Esophagus squamous epithelium (tissue), 5 donors: ENCODE results near the gene ITGA7. TPM values are rescaled to one million over a fixed set of nuclear protein-coding genes. Genes with fewer than 3 reads are reported as not detected.

Experiments
- DNase-seq: peaks from one replicate; lab custom pipeline; 2025; lab: John Stamatoyannopoulos, UW
- H3K27ac ChIP-seq, 4 donors: fragments of 200-600 bp; sonication (generic); one replicate each; pipeline ENCODE4 v1.5.1; 2016 to 2019; ENCODE audit warnings: mild to moderate bottlenecking in 1 of 4
- H3K27me3 ChIP-seq, 4 donors: fragments of 200-600 bp; sonication (generic); 1 replicate in 3 of 4; 2 replicates in 1 of 4; pipeline versions ENCODE4 v1.5.1 to v1.6.0; 2017 to 2021; ENCODE audit warnings: antibody characterized with exemption in 1 of 4
- H3K36me3 ChIP-seq, 3 donors: fragments of 200-600 bp; sonication (generic); one replicate each; pipeline ENCODE4 v1.5.1; 2016 to 2019
- H3K4me1 ChIP-seq, 3 donors: fragments of 200-600 bp; sonication (generic); one replicate each; pipeline ENCODE4 v1.5.1; 2017 to 2019
- H3K4me3 ChIP-seq, 4 donors: fragments of 200-600 bp; sonication (generic); 1 replicate in 3 of 4; 2 replicates in 1 of 4; pipeline ENCODE4 v1.5.1; 2016 to 2019; ENCODE audit warnings: mild to moderate bottlenecking in 2 of 4, moderate library complexity in 1 of 4
- H3K9me3 ChIP-seq, 3 donors: fragments of 200-600 bp; sonication (generic); one replicate each; pipeline ENCODE4 v1.5.1; 2016 to 2019
- CTCF ChIP-seq, 6 experiments: fragments of 450-650 bp in 4 of 6; fragments of 200-600 bp in 2 of 6; sonication (generic) in 2 of 6; IDR thresholded peaks; one replicate each; pipeline ENCODE4 v1.5.1; 2016 to 2019; ENCODE audit warnings: antibody characterized with exemption in 6 of 6, mild to moderate bottlenecking in 4 of 6, moderate library complexity in 4 of 6
- POLR2A ChIP-seq, 4 donors: fragments of 450-650 bp; IDR thresholded peaks; one replicate each; pipeline ENCODE4 v1.6.1; 2017; ENCODE audit warnings: antibody characterized with exemption in 4 of 4, mild to moderate bottlenecking in 4 of 4, moderate library complexity in 3 of 4
- WGBS, 2 donors: methylation state at CpG; one replicate each; pipeline ENCODE4 v1.1.5; 2018; 5-methylcytosine and 5-hydroxymethylcytosine counted together
- intact Hi-C: fragments of 100-400 bp; cut with DNase I; formaldehyde crosslinking; loops from one replicate; pipeline ENCODE4 v1.15.0; 2022
- total RNA-seq, 4 donors: library from RNA; depleted of rRNA; stranded (reverse); fragments of >200 nt; gene quantifications; one replicate each; pipeline ENCODE4 v1.1.0, GENCODE V29; 2016
- donor health status: DM: yes; HTN: yes; CAD: no.

ITGA7 gene
- total RNA-seq, 4 donors from 2014 or later = 1.1 to 26.3 (median 10.5) TPM

GRCh38 chr12:55724226-55724939 lies 16.7 kb upstream of the ITGA7 start:
- peaks cover 9 to 44% (median 23%) of the 10 kb centered on the region in 3 donors for H3K36me3 ChIP-seq
- H3K9me3 ChIP-seq = no peaks in the 10 kb centered on the region
- no peak for TF ChIP-seq POLR2A (IDR thresholded peaks at IDR 0.05)
- TF ChIP-seq CTCF (IDR thresholded peaks at IDR 0.05) = peak; percentile 36 to 67 (median 54)
- H3K4me1 ChIP-seq = peaks cover 37 to 92% (median 67%) of the 10 kb centered on the region in 3 donors
- 26 to 27% methylated on average over 7 to 10 of the region's 11 CpGs for WGBS, 2 donors
- no peak for DNase-seq
- intact Hi-C loops = no loop called here
- H3K27me3 ChIP-seq = no peaks in the 10 kb centered on the region
- peak overlapping the region in 3 of 4 donors; percentile 52 to 98 (median 63) for H3K27ac ChIP-seq
- H3K4me3 ChIP-seq = no peak overlapping the region

- Histone ChIP-seq H3K36me3 (peaks cover 9 to 44% (median 23%) of the 10 kb centered on the region in 3 donors), H3K4me1 (peaks cover 43 to 96% (median 72%) of the 10 kb centered on the region in 3 donors)
- no peak for DNase-seq
These were observed 16.0 kb upstream of the ITGA7 start for GRCh38 chr12:55723516-55724225.

GRCh38 chr12:55722948-55723347 lies 15.2 kb upstream of the ITGA7 start:
- H3K4me1 ChIP-seq = peaks cover 47 to 100% (median 80%) of the 10 kb centered on the region in 3 donors
- no peak overlapping the region for H3K4me3 ChIP-seq
- intact Hi-C loops = no loop called here
- peaks cover 9 to 44% (median 23%) of the 10 kb centered on the region in 3 donors for H3K36me3 ChIP-seq
- no peak for DNase-seq
- TF ChIP-seq POLR2A (IDR thresholded peaks at IDR 0.05) (no peak), CTCF (IDR thresholded peaks at IDR 0.05) (no peak)
- peak overlapping the region in 3 of 4 donors; percentile 22 to 98 (median 63) for H3K27ac ChIP-seq
- no peaks in the 10 kb centered on the region for H3K27me3 ChIP-seq
- 54 to 62% methylated on average over 8 of the region's 8 CpGs for WGBS, 2 donors
- no peaks in the 10 kb centered on the region for H3K9me3 ChIP-seq

More at GRCh38 chr12:55723516-55724225, 16.0 kb upstream of the ITGA7 start:
- WGBS, 2 donors = 50 to 55% methylated on average over 3 to 7 of the region's 10 CpGs
- TF ChIP-seq POLR2A (IDR thresholded peaks at IDR 0.05) (no peak), CTCF (IDR thresholded peaks at IDR 0.05) (no peak)
- intact Hi-C loops = no loop called here
- no peak overlapping the region for H3K4me3 ChIP-seq
- H3K27ac ChIP-seq = peak overlapping the region in 3 of 4 donors; percentile 51 to 98 (median 63)
- no peaks in the 10 kb centered on the region for H3K9me3 ChIP-seq
- H3K27me3 ChIP-seq = no peaks in the 10 kb centered on the region

- no peak overlapping the region for H3K4me3 ChIP-seq
- H3K9me3 ChIP-seq = no peaks in the 10 kb centered on the region
- H3K36me3 ChIP-seq = peaks cover 9 to 37% (median 19%) of the 10 kb centered on the region in 3 donors
- DNase-seq = no peak
- H3K4me1 ChIP-seq = peaks cover 49 to 100% (median 81%) of the 10 kb centered on the region in 3 donors
- H3K27ac ChIP-seq = peak overlapping the region; percentile 93 to 98 (median 94)
- H3K27me3 ChIP-seq = no peaks in the 10 kb centered on the region
- intact Hi-C loops = no loop called here
- TF ChIP-seq POLR2A (IDR thresholded peaks at IDR 0.05) (no peak), CTCF (IDR thresholded peaks at IDR 0.05) (no peak)
- 67 to 78% methylated on average over 10 to 14 of the region's 14 CpGs for WGBS, 2 donors
These were observed 14.0 kb upstream of the ITGA7 start for GRCh38 chr12:55721601-55722213.
